Measurements from ENCODE around the gene GLT1D1. TPM values are rescaled to one million over a fixed set of nuclear protein-coding genes. Genes with fewer than 3 reads are reported as not detected.

GLT1D1 gene
- total RNA-seq, 1 donor from 2014 or later = 0.44 TPM

- Mint-ChIP-seq H3K9me3 (ENCODE audit: unreplicated experiment) (peaks cover 10% of the 10 kb centered on the region), H3K4me3 (ENCODE audit: unreplicated experiment) (no peak overlapping the region), H3K36me3 (ENCODE audit: low read depth, unreplicated experiment) (no peaks in the 10 kb centered on the region), H3K27ac (ENCODE audit: unreplicated experiment) (no peak overlapping the region), H3K27me3 (ENCODE audit: unreplicated experiment) (no peaks in the 10 kb centered on the region), H3K4me1 (ENCODE audit: unreplicated experiment) (no peaks in the 10 kb centered on the region)
- TF ChIP-seq, protein P1, sequence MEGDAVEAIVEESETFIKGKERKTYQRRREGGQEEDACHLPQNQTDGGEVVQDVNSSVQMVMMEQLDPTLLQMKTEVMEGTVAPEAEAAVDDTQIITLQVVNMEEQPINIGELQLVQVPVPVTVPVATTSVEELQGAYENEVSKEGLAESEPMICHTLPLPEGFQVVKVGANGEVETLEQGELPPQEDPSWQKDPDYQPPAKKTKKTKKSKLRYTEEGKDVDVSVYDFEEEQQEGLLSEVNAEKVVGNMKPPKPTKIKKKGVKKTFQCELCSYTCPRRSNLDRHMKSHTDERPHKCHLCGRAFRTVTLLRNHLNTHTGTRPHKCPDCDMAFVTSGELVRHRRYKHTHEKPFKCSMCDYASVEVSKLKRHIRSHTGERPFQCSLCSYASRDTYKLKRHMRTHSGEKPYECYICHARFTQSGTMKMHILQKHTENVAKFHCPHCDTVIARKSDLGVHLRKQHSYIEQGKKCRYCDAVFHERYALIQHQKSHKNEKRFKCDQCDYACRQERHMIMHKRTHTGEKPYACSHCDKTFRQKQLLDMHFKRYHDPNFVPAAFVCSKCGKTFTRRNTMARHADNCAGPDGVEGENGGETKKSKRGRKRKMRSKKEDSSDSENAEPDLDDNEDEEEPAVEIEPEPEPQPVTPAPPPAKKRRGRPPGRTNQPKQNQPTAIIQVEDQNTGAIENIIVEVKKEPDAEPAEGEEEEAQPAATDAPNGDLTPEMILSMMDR (IDR thresholded peaks at IDR 0.05; ENCODE audit: unreplicated experiment) = no peak
- DNase-seq (ENCODE audit: low spot score) = no peak
These were observed 58.6 kb downstream of the GLT1D1 start for GRCh38 chr12:128911861-128912260.

- Mint-ChIP-seq H3K9me3 (ENCODE audit: unreplicated experiment) (peaks cover 14% of the 10 kb centered on the region), H3K27me3 (ENCODE audit: unreplicated experiment) (peaks cover 3% of the 10 kb centered on the region), H3K27ac (ENCODE audit: unreplicated experiment) (no peak overlapping the region), H3K36me3 (ENCODE audit: low read depth, unreplicated experiment) (no peaks in the 10 kb centered on the region), H3K4me3 (ENCODE audit: unreplicated experiment) (no peak overlapping the region), H3K4me1 (ENCODE audit: unreplicated experiment) (no peaks in the 10 kb centered on the region)
- no peak for DNase-seq (ENCODE audit: low spot score)
- TF ChIP-seq, protein P1 (IDR thresholded peaks at IDR 0.05; ENCODE audit: unreplicated experiment) = no peak
These were observed 61.8 kb downstream of the GLT1D1 start for GRCh38 chr12:128914908-128915563.

GRCh38 chr12:128916425-128916824, 63.1 kb downstream of the GLT1D1 start:
- Mint-ChIP-seq H3K9me3 (ENCODE audit: unreplicated experiment) (peaks cover 14% of the 10 kb centered on the region), H3K36me3 (ENCODE audit: low read depth, unreplicated experiment) (no peaks in the 10 kb centered on the region), H3K27me3 (ENCODE audit: unreplicated experiment) (peaks cover 3% of the 10 kb centered on the region), H3K4me3 (ENCODE audit: unreplicated experiment) (no peak overlapping the region), H3K4me1 (ENCODE audit: unreplicated experiment) (no peaks in the 10 kb centered on the region), H3K27ac (ENCODE audit: unreplicated experiment) (no peak overlapping the region)
- TF ChIP-seq, protein P1 (IDR thresholded peaks at IDR 0.05; ENCODE audit: unreplicated experiment) = no peak
- no peak for DNase-seq (ENCODE audit: low spot score)

GRCh38 chr12:128918481-128919260, 65.4 kb downstream of the GLT1D1 start:
- Mint-ChIP-seq H3K27me3 (ENCODE audit: unreplicated experiment) (peaks cover 3% of the 10 kb centered on the region), H3K9me3 (ENCODE audit: unreplicated experiment) (peaks cover 9% of the 10 kb centered on the region), H3K4me1 (ENCODE audit: unreplicated experiment) (no peaks in the 10 kb centered on the region), H3K4me3 (ENCODE audit: unreplicated experiment) (no peak overlapping the region), H3K27ac (ENCODE audit: unreplicated experiment) (no peak overlapping the region), H3K36me3 (ENCODE audit: low read depth, unreplicated experiment) (no peaks in the 10 kb centered on the region)
- DNase-seq (ENCODE audit: low spot score) = no peak
- TF ChIP-seq, protein P1 (IDR thresholded peaks at IDR 0.05; ENCODE audit: unreplicated experiment) = no peak

- H3K27me3 Mint-ChIP-seq (ENCODE audit: unreplicated experiment) = peaks cover 3% of the 10 kb centered on the region
- H3K4me3 Mint-ChIP-seq (ENCODE audit: unreplicated experiment) = no peak overlapping the region
- DNase-seq (ENCODE audit: low spot score) = no peak
- no peaks in the 10 kb centered on the region for H3K4me1 Mint-ChIP-seq (ENCODE audit: unreplicated experiment)
- TF ChIP-seq, protein P1 (IDR thresholded peaks at IDR 0.05; ENCODE audit: unreplicated experiment) = no peak
- H3K9me3 Mint-ChIP-seq (ENCODE audit: unreplicated experiment) = peaks cover 9% of the 10 kb centered on the region
- no peaks in the 10 kb centered on the region for H3K36me3 Mint-ChIP-seq (ENCODE audit: low read depth, unreplicated experiment)
- no peak overlapping the region for H3K27ac Mint-ChIP-seq (ENCODE audit: unreplicated experiment)
These were observed 67.2 kb downstream of the GLT1D1 start for GRCh38 chr12:128920468-128920867.
